Smooth muscle cell (in vitro differentiated cells): ENCODE results near the gene IMPDH2. TPM values are rescaled to one million over a fixed set of nuclear protein-coding genes. Genes with fewer than 3 reads are reported as not detected.

Experiments
- DNase-seq: peaks from one replicate; lab custom pipeline; 2025; ENCODE audit not compliant: unreplicated experiment; lab: John Stamatoyannopoulos, UW
- H2AFZ ChIP-seq: fragments of 200-600 bp; sonication (generic); 2 replicates; pipeline ENCODE4 v1.6.0; 2016; ENCODE audit warnings: antibody characterized with exemption, low read depth, mild to moderate bottlenecking
- H3F3A ChIP-seq: fragments of 200-600 bp; sonication (generic); 2 replicates; pipeline ENCODE4 v1.6.0; 2017; ENCODE audit warnings: antibody characterized with exemption, low read depth
- H3K27ac ChIP-seq: fragments of 200-600 bp; sonication (generic); 2 replicates; pipeline ENCODE4 v1.5.1; 2016; ENCODE audit warnings: low read depth, mild to moderate bottlenecking
- H3K27me3 ChIP-seq: fragments of 200-600 bp; sonication (generic); 2 replicates; pipeline ENCODE4 v1.6.1; 2016; ENCODE audit warnings: low read depth, mild to moderate bottlenecking
- H3K36me3 ChIP-seq: fragments of 200-600 bp; sonication (generic); 2 replicates; pipeline ENCODE4 v1.5.1; 2016; ENCODE audit warnings: low read depth
- H3K4me1 ChIP-seq: fragments of 200-600 bp; sonication (generic); 2 replicates; pipeline ENCODE4 v1.5.1; 2016; ENCODE audit warnings: low read depth
- H3K4me2 ChIP-seq: fragments of 200-600 bp; sonication (generic); 2 replicates; pipeline ENCODE4 v1.6.0; 2016; ENCODE audit warnings: mild to moderate bottlenecking
- H3K4me3 ChIP-seq: fragments of 200-600 bp; sonication (generic); 2 replicates; pipeline ENCODE4 v1.5.1; 2016; ENCODE audit warnings: mild to moderate bottlenecking
- H3K79me2 ChIP-seq: fragments of 200-600 bp; sonication (generic); 2 replicates; pipeline ENCODE4 v1.6.0; 2016; ENCODE audit warnings: low read depth, mild to moderate bottlenecking
- H3K9ac ChIP-seq: fragments of 200-600 bp; sonication (generic); 2 replicates; pipeline ENCODE4 v1.6.0; 2016; ENCODE audit warnings: low read depth
- H3K9me3 ChIP-seq: fragments of 200-600 bp; sonication (generic); replicated peaks from 2 replicates; pipeline ENCODE4 v1.5.1; 2016; ENCODE audit warnings: low read depth
- H4K20me1 ChIP-seq: fragments of 200-600 bp; sonication (generic); 2 replicates; pipeline ENCODE4 v1.6.0; 2016; ENCODE audit warnings: low read depth
- WGBS: methylation state at CpG from one replicate; pipeline ENCODE4 v1.1.7; 2016; ENCODE audit warnings: low lambda C conversion rate; 5-methylcytosine and 5-hydroxymethylcytosine counted together
- polyA plus RNA-seq: library from polyadenylated mRNA; unstranded; fragments of >200 nt; fragmentation: Nextera tagmentation; extraction: Ambion mirVana; gene quantifications from 2 replicates; pipeline ENCODE4 v1.2.1, GENCODE V29; 2016
- total RNA-seq: library from RNA; depleted of rRNA; stranded (reverse); fragments of >200 nt; gene quantifications from 2 replicates; pipeline ENCODE4 v1.2.3, GENCODE V29; 2014
- TF ChIP-seq, protein P1 (sequence below): fragments of 200-600 bp; sonication (generic); IDR thresholded peaks from 2 replicates; pipeline ENCODE4 v1.5.1; 2017; ENCODE audit warnings: borderline replicate concordance, mild to moderate bottlenecking, antibody characterized with exemption; ENCODE audit not compliant: insufficient read depth, poor library complexity, severe bottlenecking

Gene IMPDH2
- total and polyA plus RNA-seq, 2 experiments from 2014 or later: 105 to 121 TPM

DNA sequence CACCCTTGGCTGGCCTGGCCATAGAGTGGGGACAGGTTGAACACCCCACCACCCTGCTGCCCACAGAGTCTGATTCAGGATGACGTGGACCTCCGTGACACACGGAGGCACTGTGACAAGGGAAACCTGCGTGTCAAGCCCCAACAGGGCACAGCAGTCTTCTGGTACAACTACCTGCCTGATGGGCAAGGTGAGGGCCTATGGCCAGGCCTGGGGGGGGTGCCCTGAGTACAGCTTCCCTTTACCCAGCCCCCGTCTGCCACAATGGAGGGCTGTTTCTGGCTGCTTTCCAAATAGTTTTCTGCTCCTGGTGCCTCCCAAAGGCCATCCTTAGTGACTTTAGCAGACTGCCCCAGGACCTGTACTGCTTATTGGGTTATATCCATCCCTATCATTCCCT is 23.2 kb downstream of the IMPDH2 start:
- H3K36me3 ChIP-seq: no peaks in the 10 kb centered on the region
- DNase-seq: no peak
- peaks cover 4% of the 10 kb centered on the region for H3F3A ChIP-seq
- H3K4me1 ChIP-seq: peaks cover 12% of the 10 kb centered on the region
- no peak overlapping the region for H2AFZ ChIP-seq
- peak overlapping the region; percentile 91 for H3K4me2 ChIP-seq
- peaks cover 31% of the 10 kb centered on the region for H4K20me1 ChIP-seq
- peak overlapping the region; percentile 66 for H3K4me3 ChIP-seq
- H3K9me3 ChIP-seq: no peaks in the 10 kb centered on the region
- no peaks in the 10 kb centered on the region for H3K27me3 ChIP-seq
- H3K79me2 ChIP-seq: peaks cover 36% of the 10 kb centered on the region
- H3K27ac ChIP-seq: peak overlapping the region; percentile 90
- peak overlapping the region; percentile 91 for H3K9ac ChIP-seq
- WGBS: 91% methylated on average over 5 of the region's 5 CpGs
- TF ChIP-seq, protein P1, sequence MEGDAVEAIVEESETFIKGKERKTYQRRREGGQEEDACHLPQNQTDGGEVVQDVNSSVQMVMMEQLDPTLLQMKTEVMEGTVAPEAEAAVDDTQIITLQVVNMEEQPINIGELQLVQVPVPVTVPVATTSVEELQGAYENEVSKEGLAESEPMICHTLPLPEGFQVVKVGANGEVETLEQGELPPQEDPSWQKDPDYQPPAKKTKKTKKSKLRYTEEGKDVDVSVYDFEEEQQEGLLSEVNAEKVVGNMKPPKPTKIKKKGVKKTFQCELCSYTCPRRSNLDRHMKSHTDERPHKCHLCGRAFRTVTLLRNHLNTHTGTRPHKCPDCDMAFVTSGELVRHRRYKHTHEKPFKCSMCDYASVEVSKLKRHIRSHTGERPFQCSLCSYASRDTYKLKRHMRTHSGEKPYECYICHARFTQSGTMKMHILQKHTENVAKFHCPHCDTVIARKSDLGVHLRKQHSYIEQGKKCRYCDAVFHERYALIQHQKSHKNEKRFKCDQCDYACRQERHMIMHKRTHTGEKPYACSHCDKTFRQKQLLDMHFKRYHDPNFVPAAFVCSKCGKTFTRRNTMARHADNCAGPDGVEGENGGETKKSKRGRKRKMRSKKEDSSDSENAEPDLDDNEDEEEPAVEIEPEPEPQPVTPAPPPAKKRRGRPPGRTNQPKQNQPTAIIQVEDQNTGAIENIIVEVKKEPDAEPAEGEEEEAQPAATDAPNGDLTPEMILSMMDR: no peak

DNA sequence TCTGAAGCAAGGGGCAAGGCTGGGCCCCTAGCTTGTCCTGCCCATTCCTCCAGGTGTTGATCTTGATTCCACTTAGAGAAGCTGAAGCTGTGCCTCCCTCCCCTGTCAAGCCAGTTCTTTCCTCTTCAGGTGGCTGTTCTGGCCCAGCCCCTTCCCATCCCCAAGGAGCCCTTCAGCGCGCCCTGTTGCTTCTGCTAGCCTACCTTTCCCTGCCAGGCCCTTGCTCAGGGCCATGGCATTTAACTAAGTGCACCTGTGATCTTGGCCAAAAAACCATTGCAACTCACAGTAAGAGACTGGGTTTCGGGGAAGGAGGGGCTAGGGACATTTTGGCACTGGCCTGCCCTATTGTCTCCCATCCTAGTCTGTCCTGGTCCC is 23.9 kb downstream of the IMPDH2 start:
- 100% methylated on average over 3 of the region's 3 CpGs for WGBS

DNA sequence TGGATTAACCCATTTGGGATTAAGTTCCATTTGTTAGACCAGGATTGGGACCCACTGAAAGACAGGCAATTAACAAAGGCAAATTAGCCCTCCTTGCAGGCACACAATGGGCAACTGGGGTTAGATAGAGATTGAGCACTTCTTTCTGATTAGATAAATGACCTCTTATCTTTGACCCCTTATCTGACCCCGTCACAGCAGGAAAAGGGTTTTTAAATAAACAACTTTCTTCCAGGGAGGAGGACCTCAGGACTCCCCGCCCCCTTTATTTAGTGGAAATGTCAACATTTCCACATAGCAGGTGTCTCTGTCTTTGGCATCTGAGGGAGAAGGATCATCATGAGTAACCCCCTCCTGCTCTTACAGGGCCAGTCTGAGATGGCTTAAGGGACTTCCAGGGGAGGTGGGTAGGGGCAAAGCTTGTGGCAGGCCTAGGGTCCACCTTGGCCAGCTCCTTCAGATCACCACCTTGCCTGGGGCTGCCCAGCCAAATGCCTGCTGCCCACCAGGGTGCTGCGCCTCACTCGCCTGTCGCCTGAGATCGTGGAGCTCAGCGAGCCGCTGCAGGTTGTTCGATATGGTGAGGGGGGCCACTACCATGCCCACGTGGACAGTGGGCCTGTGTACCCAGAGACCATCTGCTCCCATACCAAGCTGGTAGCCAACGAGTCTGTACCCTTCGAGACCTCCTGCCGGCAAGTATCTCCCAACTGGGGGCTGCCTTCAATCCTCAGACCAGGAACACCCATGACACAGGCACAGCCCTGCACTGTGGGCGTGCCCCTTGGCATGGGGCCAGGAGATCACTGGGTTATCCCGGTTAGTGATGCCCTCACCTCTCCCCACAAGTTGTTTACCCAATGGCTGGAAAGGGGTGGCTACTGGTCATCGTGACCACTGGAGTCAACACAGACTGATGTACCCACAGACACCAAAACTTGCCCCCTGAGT is 24.6 kb downstream of the IMPDH2 start:
- Histone ChIP-seq H3K9ac (no peak overlapping the region), H3K4me1 (peaks cover 16% of the 10 kb centered on the region), H3K9me3 (no peaks in the 10 kb centered on the region), H2AFZ (no peak overlapping the region), H3K4me3 (no peak overlapping the region), H3F3A (peaks cover 4% of the 10 kb centered on the region), H3K27ac (no peak overlapping the region), H3K36me3 (no peaks in the 10 kb centered on the region), H3K27me3 (no peaks in the 10 kb centered on the region), H3K79me2 (peaks cover 22% of the 10 kb centered on the region), H4K20me1 (peaks cover 17% of the 10 kb centered on the region), H3K4me2 (no peak overlapping the region)
- WGBS: 92% methylated on average over 16 of the region's 16 CpGs
- DNase-seq: no peak
- TF ChIP-seq, protein P1: no peak

More for the DNA sequence above, 23.9 kb downstream of the IMPDH2 start:
- H3K4me3 ChIP-seq: no peak overlapping the region
- H3F3A ChIP-seq: peaks cover 4% of the 10 kb centered on the region
- TF ChIP-seq, protein P1: no peak
- H4K20me1 ChIP-seq: peaks cover 24% of the 10 kb centered on the region
- peaks cover 29% of the 10 kb centered on the region for H3K79me2 ChIP-seq
- no peak overlapping the region for H3K4me2 ChIP-seq
- no peak overlapping the region for H3K9ac ChIP-seq
- no peak overlapping the region for H2AFZ ChIP-seq
- H3K27ac ChIP-seq: no peak overlapping the region
- no peaks in the 10 kb centered on the region for H3K9me3 ChIP-seq
- peaks cover 12% of the 10 kb centered on the region for H3K4me1 ChIP-seq
- H3K27me3 ChIP-seq: no peaks in the 10 kb centered on the region
- no peaks in the 10 kb centered on the region for H3K36me3 ChIP-seq
- no peak for DNase-seq
